Measurements from ENCODE around the gene SDC3.
"Not testable (repeated sequence)": the region's sequence is repeated elsewhere in the genome, so short reads cannot be mapped to it uniquely, and the experiment has no call there.

The SDC3 gene

DNA sequence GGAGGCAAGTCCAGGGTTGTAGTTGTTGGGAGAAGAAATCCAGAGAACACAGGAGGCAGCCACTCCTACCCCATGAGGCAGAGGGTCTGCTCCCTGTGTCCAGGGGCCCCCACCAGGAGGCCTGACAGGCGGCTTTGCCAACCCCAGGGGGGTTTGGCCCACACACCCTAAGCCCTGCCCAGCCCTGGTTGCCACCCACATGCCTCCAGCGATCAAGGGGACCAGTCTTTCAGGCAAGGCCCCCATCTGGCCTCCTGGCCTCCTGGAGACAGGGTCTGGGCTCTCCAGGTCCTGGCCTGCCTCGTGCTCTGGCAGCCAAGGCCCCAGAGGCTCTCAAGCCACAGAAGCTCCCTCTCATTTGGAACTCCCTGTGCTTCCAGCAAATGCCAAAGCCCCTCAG is 38.5 kb downstream of the SDC3 start:
- no peak overlapping the region for H3K4me3 ChIP-seq (replicated peaks; ENCODE audit: low read depth, low read length)
- no peak for DNase-seq (ENCODE audit: extremely low read depth, low read depth)
- TF ChIP-seq, protein P1, sequence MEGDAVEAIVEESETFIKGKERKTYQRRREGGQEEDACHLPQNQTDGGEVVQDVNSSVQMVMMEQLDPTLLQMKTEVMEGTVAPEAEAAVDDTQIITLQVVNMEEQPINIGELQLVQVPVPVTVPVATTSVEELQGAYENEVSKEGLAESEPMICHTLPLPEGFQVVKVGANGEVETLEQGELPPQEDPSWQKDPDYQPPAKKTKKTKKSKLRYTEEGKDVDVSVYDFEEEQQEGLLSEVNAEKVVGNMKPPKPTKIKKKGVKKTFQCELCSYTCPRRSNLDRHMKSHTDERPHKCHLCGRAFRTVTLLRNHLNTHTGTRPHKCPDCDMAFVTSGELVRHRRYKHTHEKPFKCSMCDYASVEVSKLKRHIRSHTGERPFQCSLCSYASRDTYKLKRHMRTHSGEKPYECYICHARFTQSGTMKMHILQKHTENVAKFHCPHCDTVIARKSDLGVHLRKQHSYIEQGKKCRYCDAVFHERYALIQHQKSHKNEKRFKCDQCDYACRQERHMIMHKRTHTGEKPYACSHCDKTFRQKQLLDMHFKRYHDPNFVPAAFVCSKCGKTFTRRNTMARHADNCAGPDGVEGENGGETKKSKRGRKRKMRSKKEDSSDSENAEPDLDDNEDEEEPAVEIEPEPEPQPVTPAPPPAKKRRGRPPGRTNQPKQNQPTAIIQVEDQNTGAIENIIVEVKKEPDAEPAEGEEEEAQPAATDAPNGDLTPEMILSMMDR (IDR thresholded peaks at IDR 0.05; ENCODE audit: low read depth, low read length, missing control alignments) = no peak

DNA sequence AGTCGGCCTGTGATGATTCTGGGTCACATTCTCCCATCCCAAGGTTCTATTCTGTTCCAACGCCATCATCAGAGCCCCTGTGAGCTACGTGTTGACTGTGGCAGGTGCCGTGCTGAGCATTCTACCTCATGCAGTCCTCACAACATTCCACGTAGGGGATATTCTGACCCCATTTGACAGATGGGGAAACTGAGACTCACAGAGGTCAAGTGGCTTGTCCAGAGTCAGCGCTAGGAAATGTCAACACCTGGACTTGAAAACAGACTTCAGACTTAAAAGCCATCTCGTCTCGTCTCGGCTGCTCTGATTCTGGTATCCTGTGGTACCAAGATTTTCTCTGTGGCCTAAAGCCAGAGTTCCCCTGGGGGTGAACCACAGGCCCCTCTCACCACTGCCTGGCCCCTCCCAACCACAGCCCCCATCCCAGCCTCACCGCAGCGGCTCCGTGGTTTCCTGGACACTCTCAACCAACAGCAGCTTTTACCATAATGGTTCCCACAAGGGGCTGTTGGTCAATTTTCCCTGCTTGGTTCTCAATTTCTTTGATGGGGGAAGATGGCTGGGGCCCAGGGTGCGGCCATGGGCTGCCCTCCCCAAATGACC is 39.6 kb downstream of the SDC3 start:
- TF ChIP-seq, protein P1 (IDR thresholded peaks at IDR 0.05; ENCODE audit: low read depth, low read length, missing control alignments) = no peak
- H3K4me3 ChIP-seq (replicated peaks; ENCODE audit: low read depth, low read length) = no peak overlapping the region
- no peak for DNase-seq (ENCODE audit: extremely low read depth, low read depth)

DNA sequence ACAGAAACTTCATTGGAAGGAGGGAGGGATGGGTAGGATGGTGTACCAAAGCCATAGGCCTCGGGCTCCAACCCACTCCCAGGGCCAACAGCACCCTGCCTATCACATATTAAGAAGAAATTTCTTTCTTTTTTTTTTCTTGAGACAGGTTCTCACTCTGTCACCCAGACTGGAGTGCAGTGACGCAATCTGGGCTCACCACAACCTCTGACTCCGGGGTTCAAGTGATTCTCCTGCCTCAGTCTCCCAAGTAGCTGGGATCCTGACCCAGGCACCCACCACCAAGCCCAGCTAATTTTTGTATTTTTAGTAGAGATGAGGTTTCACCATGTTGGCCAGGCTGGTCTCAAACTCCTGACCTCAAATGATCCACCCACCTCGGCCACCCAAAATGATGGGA is 40.5 kb downstream of the SDC3 start:
- H3K4me3 ChIP-seq (replicated peaks; ENCODE audit: low read depth, low read length); DNase-seq (ENCODE audit: extremely low read depth, low read depth): not testable (repeated sequence)

DNA sequence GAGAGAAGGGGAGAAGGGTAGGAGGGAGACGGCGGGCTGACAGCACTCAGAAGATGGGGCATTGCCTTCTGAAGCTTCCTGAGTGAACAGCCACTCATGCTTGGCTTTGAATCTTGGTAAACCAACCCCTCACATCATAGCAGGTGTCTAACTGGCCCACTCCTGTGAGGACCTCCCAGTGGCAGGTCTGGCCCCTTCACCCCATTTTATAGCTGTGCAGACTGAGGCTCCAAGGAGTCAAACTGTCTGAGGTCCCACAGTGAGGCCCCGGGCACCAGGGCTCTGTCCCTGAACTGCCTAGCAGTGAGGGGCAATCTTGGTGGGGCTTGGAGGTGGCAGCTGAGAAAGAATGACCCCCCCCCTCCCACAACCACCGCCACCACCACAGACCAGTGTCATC is 41.0 kb downstream of the SDC3 start:
- no peak for DNase-seq (ENCODE audit: extremely low read depth, low read depth)
- no peak overlapping the region for H3K4me3 ChIP-seq (replicated peaks; ENCODE audit: low read depth, low read length)
- TF ChIP-seq, protein P1 (IDR thresholded peaks at IDR 0.05; ENCODE audit: low read depth, low read length, missing control alignments) = no peak

DNA sequence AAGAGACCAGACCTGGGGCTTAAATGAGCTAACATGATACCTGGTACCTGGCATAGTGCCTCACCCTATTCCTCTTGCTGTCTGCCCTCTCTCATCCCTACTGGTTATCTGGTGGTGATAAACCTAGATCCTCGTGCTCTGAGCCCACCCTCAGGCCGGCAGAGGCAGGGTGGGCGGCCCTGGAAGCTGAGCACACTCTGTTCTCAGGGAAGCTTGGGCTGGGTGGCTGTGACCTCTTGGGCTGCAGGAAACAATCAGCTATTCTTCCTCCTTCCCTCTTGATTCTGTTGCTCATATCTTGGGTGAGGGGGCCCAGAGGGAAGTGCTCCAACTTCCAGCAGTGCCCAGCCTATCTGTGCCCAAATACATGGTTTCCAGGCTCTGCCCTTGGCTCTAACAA is 42.0 kb downstream of the SDC3 start:
- DNase-seq (ENCODE audit: extremely low read depth, low read depth) = no peak
- H3K4me3 ChIP-seq (replicated peaks; ENCODE audit: low read depth, low read length) = no peak overlapping the region
- TF ChIP-seq, protein P1 (IDR thresholded peaks at IDR 0.05; ENCODE audit: low read depth, low read length, missing control alignments) = no peak

DNA sequence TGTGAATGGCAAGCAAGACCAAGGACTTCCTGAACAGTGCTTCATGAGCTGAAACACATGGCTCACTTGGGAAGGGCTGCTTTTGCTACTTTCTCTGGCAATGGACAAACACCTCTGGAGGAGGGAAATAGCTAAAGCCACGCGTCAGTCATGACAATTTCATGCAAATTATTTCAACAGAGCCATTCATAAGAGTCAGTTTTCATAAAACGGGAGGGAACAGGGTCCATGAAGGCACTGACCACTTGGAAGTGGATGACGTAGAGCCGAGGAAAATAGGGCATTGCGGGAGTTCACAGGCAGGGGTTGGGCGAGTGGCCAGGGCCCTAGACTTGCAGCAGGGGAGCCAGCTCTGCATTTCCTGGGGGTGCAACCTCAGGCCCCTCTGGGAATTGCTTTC is 43.9 kb downstream of the SDC3 start:
- H3K4me3 ChIP-seq (replicated peaks; ENCODE audit: low read depth, low read length) = no peak overlapping the region
- DNase-seq (ENCODE audit: extremely low read depth, low read depth) = no peak

DNA sequence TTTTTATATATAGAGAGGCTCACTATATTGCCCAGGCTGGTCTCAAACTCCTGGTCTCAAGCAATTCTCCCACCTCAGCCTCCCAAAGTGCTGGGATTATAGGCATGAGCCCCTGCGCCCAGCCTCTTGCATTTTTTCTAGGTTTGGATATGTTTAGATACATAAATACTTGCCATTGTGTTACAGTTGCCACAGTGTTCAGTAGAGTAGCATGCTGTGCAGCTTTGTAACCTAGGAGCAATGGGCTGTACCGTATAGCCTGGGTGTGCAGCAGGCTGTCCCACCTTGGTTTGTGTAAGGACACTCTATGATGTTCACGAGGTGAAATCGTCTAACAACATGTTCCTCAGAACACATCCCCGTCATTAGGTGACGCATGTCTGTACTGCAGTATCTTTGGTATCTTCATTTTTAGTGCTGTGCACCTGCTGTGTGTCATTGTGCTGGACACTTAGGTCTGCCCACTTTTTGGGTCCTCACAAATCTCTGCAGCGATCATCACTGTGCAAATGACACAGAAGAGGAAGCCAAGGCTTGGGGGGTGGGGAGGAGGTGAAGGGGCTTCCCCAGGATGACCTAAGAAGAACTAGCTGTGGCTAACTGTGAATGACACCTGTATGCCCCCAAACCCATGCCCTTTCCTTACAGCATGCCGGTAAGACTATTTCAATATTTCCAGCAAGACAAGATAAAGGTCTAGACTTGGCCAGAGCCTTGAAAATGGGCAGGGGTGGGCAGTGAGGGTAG is 44.5 kb downstream of the SDC3 start:
- no peak for DNase-seq (ENCODE audit: extremely low read depth, low read depth)
- H3K4me3 ChIP-seq (replicated peaks; ENCODE audit: low read depth, low read length) = no peak overlapping the region
- TF ChIP-seq, protein P1 (IDR thresholded peaks at IDR 0.05; ENCODE audit: low read depth, low read length, missing control alignments) = no peak

More for the DNA sequence above, 43.9 kb downstream of the SDC3 start:
- TF ChIP-seq, protein P1 (IDR thresholded peaks at IDR 0.05; ENCODE audit: low read depth, low read length, missing control alignments) = no peak
